DND-41 (cell line): ENCODE measurements around the gene VAV2.

Source experiments
- ATAC-seq: fragments of 200-7000 bp; cut with Tn5 transposase; 3 replicates; pipeline ENCODE4 v1.9.1; 2021; ENCODE audit warnings: low read depth; ENCODE audit not compliant: insufficient read depth
- DNase-seq: peaks from one replicate; pipeline ENCODE4 v3.0.0-alpha.2; 2020
- H2AFZ ChIP-seq: 2 replicates; pipeline ENCODE4 v1.6.0; 2012; ENCODE audit warnings: low read depth, low read length
- H3K27ac ChIP-seq: 2 replicates; pipeline ENCODE4 v1.5.1; 2012; ENCODE audit warnings: low read length, inconsistent platforms
- H3K27me3 ChIP-seq: fragments of 200-600 bp; sonication (generic); 2 replicates; pipeline ENCODE4 v1.6.0; 2012; ENCODE audit warnings: low read length, mild to moderate bottlenecking, inconsistent platforms; ENCODE audit not compliant: insufficient read depth, poor library complexity
- H3K36me3 ChIP-seq: 2 replicates; pipeline ENCODE4 v1.5.1; 2012; ENCODE audit warnings: low read length, inconsistent platforms; ENCODE audit not compliant: insufficient read depth
- H3K4me1 ChIP-seq: 2 replicates; pipeline ENCODE4 v1.5.1; 2012; ENCODE audit warnings: mild to moderate bottlenecking, low read length; ENCODE audit not compliant: insufficient read depth
- H3K4me2 ChIP-seq: 2 replicates; pipeline ENCODE4 v1.6.0; 2012; ENCODE audit warnings: mild to moderate bottlenecking, moderate library complexity, low read length, inconsistent platforms; ENCODE audit not compliant: insufficient read depth
- H3K4me3 ChIP-seq, 2 experiments: fragments of 200-600 bp in 1 of 2; shearing (Covaris generic) in 1 of 2; 2 replicates each; pipeline ENCODE4 v1.5.1; 2012 to 2016; ENCODE audit warnings: inconsistent platforms in 2 of 2, low read length in 2 of 2, mild to moderate bottlenecking in 2 of 2, low read depth in 1 of 2, moderate library complexity in 1 of 2
- H3K79me2 ChIP-seq: 2 replicates; pipeline ENCODE4 v1.6.0; 2012; ENCODE audit warnings: low read length, inconsistent platforms; ENCODE audit not compliant: insufficient read depth
- H3K9ac ChIP-seq: 2 replicates; pipeline ENCODE4 v1.6.0; 2012; ENCODE audit warnings: low read depth, mild to moderate bottlenecking, inconsistent platforms, low read length, moderate library complexity
- H3K9me3 ChIP-seq: 2 replicates; pipeline ENCODE4 v1.5.1; 2012; ENCODE audit warnings: low read length, moderate library complexity, mild to moderate bottlenecking, inconsistent platforms; ENCODE audit not compliant: insufficient read depth, severe bottlenecking
- H4K20me1 ChIP-seq: 2 replicates; pipeline ENCODE4 v1.6.0; 2012; ENCODE audit warnings: low read length; ENCODE audit not compliant: insufficient read depth
- CTCF ChIP-seq: IDR thresholded peaks from 2 replicates; pipeline ENCODE4 v1.5.1; 2012; ENCODE audit warnings: borderline replicate concordance, low read length, moderate library complexity, mild to moderate bottlenecking; ENCODE audit not compliant: poor library complexity, severe bottlenecking; ENCODE audit errors: extremely low read depth
- EZH2 ChIP-seq: IDR thresholded peaks from 3 replicates; pipeline ENCODE4 v1.6.1; 2012; ENCODE audit warnings: borderline replicate concordance, low read depth, mild to moderate bottlenecking, moderate library complexity, low read length, inconsistent platforms; ENCODE audit not compliant: severe bottlenecking

VAV2 gene

DNA sequence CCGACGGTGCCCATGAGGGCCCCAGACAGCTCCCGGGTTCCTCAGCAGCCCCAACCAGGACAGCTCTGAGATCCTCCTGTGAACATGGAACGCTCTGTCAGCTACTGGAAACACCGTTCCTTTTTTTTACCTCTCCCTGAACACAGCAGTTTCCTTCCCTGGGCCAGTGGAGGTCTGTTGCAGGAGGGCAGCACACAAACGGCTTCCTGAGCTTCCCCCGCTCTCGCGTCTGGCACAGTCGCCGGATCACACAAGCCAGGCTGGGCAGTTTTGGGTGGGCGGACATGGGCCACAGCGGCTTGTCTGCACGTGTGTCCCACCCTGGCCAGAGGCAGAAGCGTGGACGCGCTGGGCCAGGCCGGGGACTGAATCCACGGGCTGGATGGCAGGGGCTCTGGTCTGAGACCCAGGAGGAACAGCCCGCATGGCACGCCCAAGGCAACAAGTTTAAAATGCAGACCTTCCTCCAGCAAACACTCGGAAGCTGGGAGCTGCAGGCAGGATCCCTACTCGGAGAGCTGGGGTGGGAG, 147.2 kb downstream of the VAV2 start:
- H3K4me2 ChIP-seq = no peak overlapping the region
- peaks cover 3% of the 10 kb centered on the region; the same call in 1 of the 2 replicates for H4K20me1 ChIP-seq
- no peaks in the 10 kb centered on the region for H3K36me3 ChIP-seq
- H3K27ac ChIP-seq = no peak overlapping the region
- H3K9ac ChIP-seq = no peak overlapping the region
- H3K9me3 ChIP-seq = no peaks in the 10 kb centered on the region
- H3K27me3 ChIP-seq = no peaks in the 10 kb centered on the region
- H2AFZ ChIP-seq = no peak overlapping the region
- no peaks in the 10 kb centered on the region for H3K4me1 ChIP-seq
- H3K4me3 ChIP-seq = no peak overlapping the region
- ATAC-seq (no peak), DNase-seq (no peak)
- H3K79me2 ChIP-seq = no peaks in the 10 kb centered on the region
- TF ChIP-seq EZH2 = no peak
- no peak for TF ChIP-seq CTCF

DNA sequence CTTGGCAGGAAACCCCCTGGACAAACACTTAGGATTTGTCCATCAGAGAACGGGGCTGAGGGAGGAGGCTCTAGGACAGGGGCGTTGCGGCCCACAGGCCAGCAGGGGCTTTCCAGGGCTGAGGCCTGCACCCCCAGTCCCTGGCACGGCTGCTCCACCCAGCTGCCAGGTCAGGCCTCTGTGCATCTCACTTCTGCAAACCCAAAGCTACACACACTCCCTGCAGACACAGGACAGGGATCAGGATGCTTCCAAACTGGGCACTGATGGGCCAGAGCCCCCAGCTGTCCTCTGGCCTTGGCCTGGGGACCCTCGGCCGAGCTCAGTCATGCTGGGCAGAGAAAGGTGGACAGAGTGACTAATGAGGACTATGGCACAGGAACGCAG, 147.7 kb downstream of the VAV2 start:
- Histone ChIP-seq H3K9ac (no peak overlapping the region), H3K79me2 (no peaks in the 10 kb centered on the region), H3K4me2 (no peak overlapping the region), H3K27ac (no peak overlapping the region), H3K27me3 (no peaks in the 10 kb centered on the region), H4K20me1 (peaks cover 3% of the 10 kb centered on the region; the same call in 1 of the 2 replicates), H3K36me3 (no peaks in the 10 kb centered on the region), H3K4me1 (no peaks in the 10 kb centered on the region), H3K4me3 (no peak overlapping the region), H3K9me3 (no peaks in the 10 kb centered on the region), H2AFZ (no peak overlapping the region)
- no peak for TF ChIP-seq EZH2
- TF ChIP-seq CTCF = no peak
- no peak for ATAC-seq
- DNase-seq = no peak

DNA sequence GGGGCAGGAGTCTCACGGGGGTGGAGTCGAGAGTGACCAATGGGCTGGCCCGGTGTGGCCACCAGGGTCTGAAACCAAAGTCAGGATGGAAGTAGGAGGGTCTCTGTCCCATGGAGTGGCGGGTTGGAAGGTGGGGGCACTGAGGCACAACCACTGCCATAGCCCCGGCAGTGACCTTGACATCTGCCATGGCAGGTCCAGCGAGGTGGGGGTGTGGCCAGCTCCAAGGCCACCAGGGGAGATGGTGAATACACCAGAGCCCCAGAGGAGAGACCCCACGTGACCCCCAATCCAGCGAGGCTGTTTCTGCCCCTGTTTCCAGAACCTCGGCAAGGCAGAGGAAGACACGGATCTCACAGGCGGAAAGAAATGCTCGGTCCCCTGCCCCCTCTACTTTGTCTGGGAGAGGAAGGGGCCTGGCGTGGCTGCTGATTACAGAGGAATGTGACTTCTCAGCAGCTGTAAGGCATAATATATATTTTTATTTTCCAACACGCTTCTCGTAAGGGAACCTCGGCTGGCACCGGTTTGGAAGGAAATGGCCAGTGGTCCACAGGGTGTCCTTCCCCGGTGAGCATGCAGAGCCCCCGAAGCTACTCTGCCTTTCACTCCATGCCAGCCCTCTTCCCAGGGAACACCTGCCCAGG, 148.2 kb downstream of the VAV2 start:
- H3K79me2 ChIP-seq = no peaks in the 10 kb centered on the region
- no peak overlapping the region for H3K27ac ChIP-seq
- H3K9ac ChIP-seq = no peak overlapping the region
- H2AFZ ChIP-seq = no peak overlapping the region
- no peaks in the 10 kb centered on the region for H3K27me3 ChIP-seq
- no peaks in the 10 kb centered on the region for H3K36me3 ChIP-seq
- no peak overlapping the region for H3K4me2 ChIP-seq
- no peaks in the 10 kb centered on the region for H3K4me1 ChIP-seq
- no peak overlapping the region for H3K4me3 ChIP-seq
- ATAC-seq = no peak
- peaks cover 3% of the 10 kb centered on the region; the same call in 1 of the 2 replicates for H4K20me1 ChIP-seq
- no peaks in the 10 kb centered on the region for H3K9me3 ChIP-seq
- TF ChIP-seq CTCF (no peak), EZH2 (no peak)
- DNase-seq = no peak
